Measurements from ENCODE around the gene PXDN.

DNA sequence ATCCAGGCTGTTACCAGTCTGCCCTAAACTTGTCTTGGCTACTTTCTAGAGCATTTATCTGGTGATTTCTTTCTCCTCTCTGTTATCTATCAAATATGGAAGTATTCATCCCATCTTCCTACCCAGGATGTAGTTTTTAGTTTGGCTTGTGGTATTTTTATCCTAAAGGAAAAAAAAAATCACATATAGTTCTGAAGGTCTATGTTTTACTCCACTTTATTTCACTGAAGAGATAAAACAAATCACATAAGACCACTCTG is 62.2 kb downstream of the PXDN start:
- TF ChIP-seq, protein P1, sequence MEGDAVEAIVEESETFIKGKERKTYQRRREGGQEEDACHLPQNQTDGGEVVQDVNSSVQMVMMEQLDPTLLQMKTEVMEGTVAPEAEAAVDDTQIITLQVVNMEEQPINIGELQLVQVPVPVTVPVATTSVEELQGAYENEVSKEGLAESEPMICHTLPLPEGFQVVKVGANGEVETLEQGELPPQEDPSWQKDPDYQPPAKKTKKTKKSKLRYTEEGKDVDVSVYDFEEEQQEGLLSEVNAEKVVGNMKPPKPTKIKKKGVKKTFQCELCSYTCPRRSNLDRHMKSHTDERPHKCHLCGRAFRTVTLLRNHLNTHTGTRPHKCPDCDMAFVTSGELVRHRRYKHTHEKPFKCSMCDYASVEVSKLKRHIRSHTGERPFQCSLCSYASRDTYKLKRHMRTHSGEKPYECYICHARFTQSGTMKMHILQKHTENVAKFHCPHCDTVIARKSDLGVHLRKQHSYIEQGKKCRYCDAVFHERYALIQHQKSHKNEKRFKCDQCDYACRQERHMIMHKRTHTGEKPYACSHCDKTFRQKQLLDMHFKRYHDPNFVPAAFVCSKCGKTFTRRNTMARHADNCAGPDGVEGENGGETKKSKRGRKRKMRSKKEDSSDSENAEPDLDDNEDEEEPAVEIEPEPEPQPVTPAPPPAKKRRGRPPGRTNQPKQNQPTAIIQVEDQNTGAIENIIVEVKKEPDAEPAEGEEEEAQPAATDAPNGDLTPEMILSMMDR (conservative IDR thresholded peaks at IDR 0.05; ENCODE audit: low read length) = no peak
- TF ChIP-seq EZH2phosphoT487 (IDR thresholded peaks at IDR 0.05; ENCODE audit: borderline replicate concordance) = no peak

Measured in Loucy (cell line).